Caco-2 (cell line): ENCODE results near the gene CEACAM21. TPM values are rescaled to one million over a fixed set of nuclear protein-coding genes. Genes with fewer than 3 reads are reported as not detected.

Source experiments
- BruUV-seq: library from RNA; stranded (reverse); fragments of 400-500 nt; replicated peaks from 2 replicates; lab custom pipeline; 2021; lab: Mats Ljungman, UMichigan
- CTCF ChIA-PET: fragments of 300-600 bp; sonication (Branson Sonifier 250); formaldehyde crosslinking; loops from one replicate; lab custom pipeline; 2022; ENCODE audit warnings: antibody characterized with exemption; lab: Charles Lee
- POLR2A ChIA-PET: fragments of 300-600 bp; sonication (Branson Sonifier 250); formaldehyde crosslinking; loops from one replicate; lab custom pipeline; 2022; ENCODE audit warnings: antibody characterized with exemption; lab: Charles Lee
- DNase-seq, 2 experiments: peaks; one replicate each; pipeline versions ENCODE4 v3.0.0 to v3.0.0-alpha.2; 2020 to 2022
- H3K27me3 ChIP-seq: replicated peaks from 2 replicates; pipeline ENCODE4 v1.6.0; 2011; ENCODE audit warnings: low read length; ENCODE audit not compliant: control insufficient read depth, insufficient read depth
- H3K36me3 ChIP-seq: 2 replicates; pipeline ENCODE4 v1.5.1; 2011; ENCODE audit warnings: low read length; ENCODE audit not compliant: control insufficient read depth, insufficient read depth
- H3K4me1 ChIP-seq: fragments of 250-450 bp; sonication (Bioruptor Pico); 2 replicates; pipeline ENCODE4 v1.5.1; 2020; ENCODE audit warnings: mild to moderate bottlenecking
- H3K4me3 ChIP-seq: 2 replicates; pipeline ENCODE4 v1.5.1; 2011; ENCODE audit warnings: low read depth, mild to moderate bottlenecking, control low read depth, low read length
- H3K9me3 ChIP-seq: fragments of 250-450 bp; sonication (Bioruptor Pico); 2 replicates; pipeline ENCODE4 v1.5.1; 2020; ENCODE audit warnings: mild to moderate bottlenecking, moderate library complexity
- H3K27ac Mint-ChIP-seq: one replicate; pipeline ENCODE4 v1.8.0; 2022; ENCODE audit warnings: mixed read lengths; ENCODE audit not compliant: unreplicated experiment
- H3K27me3 Mint-ChIP-seq: one replicate; pipeline ENCODE4 v1.8.0; 2022; ENCODE audit warnings: mixed read lengths; ENCODE audit not compliant: insufficient read depth, unreplicated experiment
- H3K36me3 Mint-ChIP-seq: one replicate; pipeline ENCODE4 v1.8.0; 2022; ENCODE audit warnings: mild to moderate bottlenecking, mixed read lengths; ENCODE audit not compliant: insufficient read depth, unreplicated experiment
- H3K4me1 Mint-ChIP-seq: one replicate; pipeline ENCODE4 v1.8.0; 2022; ENCODE audit warnings: low read depth, mixed read lengths; ENCODE audit not compliant: unreplicated experiment
- H3K4me3 Mint-ChIP-seq: one replicate; pipeline ENCODE4 v1.8.0; 2022; ENCODE audit warnings: mild to moderate bottlenecking, moderate library complexity, mixed read lengths; ENCODE audit not compliant: unreplicated experiment
- H3K9me3 Mint-ChIP-seq: one replicate; pipeline ENCODE4 v1.8.0; 2022; ENCODE audit warnings: mixed read lengths; ENCODE audit not compliant: unreplicated experiment
- CTCF ChIP-seq, 2 experiments: fragments of 200-600 bp in 1 of 2; IDR thresholded peaks; 1 replicate in 1 of 2; 2 replicates in 1 of 2; pipeline versions ENCODE4 v1.5.1 to v1.8.0; 2011 to 2022; ENCODE audit warnings: antibody characterized with exemption in 1 of 2, control low read depth in 1 of 2, inconsistent platforms in 1 of 2, low read depth in 1 of 2, low read length in 1 of 2, mild to moderate bottlenecking in 1 of 2, moderate library complexity in 1 of 2; ENCODE audit not compliant: insufficient read depth in 1 of 2, severe bottlenecking in 1 of 2, unreplicated experiment in 1 of 2
- intact Hi-C: fragments of 100-400 bp; cut with micrococcal nuclease; formaldehyde crosslinking; loops from one replicate; pipeline ENCODE4 v1.10.0; 2022; ENCODE audit not compliant: unreplicated experiment
- total RNA-seq: library from RNA; stranded (reverse); gene quantifications from 2 replicates; pipeline ENCODE4 v1.2.3, GENCODE V29; 2022

CEACAM21 gene
- total RNA-seq, 1 experiment from 2014 or later = not detected

- DNase-seq = peak in 1 of 2 experiments; percentile 64
- no peak overlapping the region for H3K4me3 Mint-ChIP-seq
- H3K9me3 ChIP-seq = no peaks in the 10 kb centered on the region
- peak; percentile 75 to 79 for TF ChIP-seq CTCF (IDR thresholded peaks at IDR 0.05; ENCODE audit: insufficient read depth in 1 of 2, low read depth in 1 of 2, low read length in 1 of 2, severe bottlenecking in 1 of 2, unreplicated experiment in 1 of 2)
- H3K4me1 Mint-ChIP-seq = no peaks in the 10 kb centered on the region
- H3K27me3 ChIP-seq = no peaks in the 10 kb centered on the region
- H3K9me3 Mint-ChIP-seq = no peaks in the 10 kb centered on the region
- no peaks in the 10 kb centered on the region for H3K36me3 ChIP-seq
- H3K36me3 Mint-ChIP-seq = no peaks in the 10 kb centered on the region
- no peaks in the 10 kb centered on the region for H3K4me1 ChIP-seq
- BruUV-seq = no TSS peak
- H3K4me3 ChIP-seq = no peak overlapping the region
- H3K27me3 Mint-ChIP-seq = peaks cover 11% of the 10 kb centered on the region
- intact Hi-C loops = no loop called here
- no peak overlapping the region for H3K27ac Mint-ChIP-seq
- POLR2A ChIA-PET = no interaction called here
- CTCF ChIA-PET = interaction anchor here (1.8 kb wide), 1 partner anchor 47 kb away, joined by 3 read pairs; no protein-coding TSS in a partner anchor
Measured at GRCh38 chr19:41595258-41595889, 19.4 kb downstream of the CEACAM21 start.

GRCh38 chr19:41595890-41596280, 19.9 kb downstream of the CEACAM21 start:
- Mint-ChIP-seq H3K27ac (no peak overlapping the region), H3K36me3 (no peaks in the 10 kb centered on the region), H3K4me3 (no peak overlapping the region), H3K4me1 (no peaks in the 10 kb centered on the region), H3K9me3 (no peaks in the 10 kb centered on the region), H3K27me3 (peaks cover 11% of the 10 kb centered on the region)
- no peak overlapping the region for H3K4me3 ChIP-seq
- BruUV-seq = no TSS peak
- H3K9me3 ChIP-seq = no peaks in the 10 kb centered on the region
- no peak for TF ChIP-seq CTCF (IDR thresholded peaks at IDR 0.05; ENCODE audit: insufficient read depth in 1 of 2, low read depth in 1 of 2, low read length in 1 of 2, severe bottlenecking in 1 of 2, unreplicated experiment in 1 of 2)
- intact Hi-C loops = no loop called here
- no peaks in the 10 kb centered on the region for H3K4me1 ChIP-seq
- no peaks in the 10 kb centered on the region for H3K27me3 ChIP-seq
- no peaks in the 10 kb centered on the region for H3K36me3 ChIP-seq
- CTCF ChIA-PET = interaction anchor here (1.8 kb wide), 1 partner anchor 46 kb away, joined by 3 read pairs; no protein-coding TSS in a partner anchor
- DNase-seq = no peak
- POLR2A ChIA-PET = no interaction called here

- H3K27me3 Mint-ChIP-seq = peaks cover 17% of the 10 kb centered on the region
- DNase-seq = peak; percentile 73
Measured at GRCh38 chr19:41597600-41598041, 21.7 kb downstream of the CEACAM21 start.

More at GRCh38 chr19:41597600-41598041, 21.7 kb downstream of the CEACAM21 start:
- H3K4me1 ChIP-seq = no peaks in the 10 kb centered on the region
- ChIA-PET POLR2A (no interaction called here), CTCF (interaction anchor here (1.8 kb wide), 1 partner anchor 45 kb away, joined by 3 read pairs; no protein-coding TSS in a partner anchor)
- no peaks in the 10 kb centered on the region for H3K27me3 ChIP-seq
- Mint-ChIP-seq H3K9me3 (no peaks in the 10 kb centered on the region), H3K27ac (no peak overlapping the region), H3K4me3 (no peak overlapping the region), H3K36me3 (no peaks in the 10 kb centered on the region), H3K4me1 (no peaks in the 10 kb centered on the region)
- intact Hi-C loops = loop anchor here (1.0 kb wide), 1 partner anchor 148 kb away; no protein-coding TSS in a partner anchor
- H3K4me3 ChIP-seq = no peak overlapping the region
- no TSS peak for BruUV-seq
- peak; percentile 92 to 95 for TF ChIP-seq CTCF (IDR thresholded peaks at IDR 0.05; ENCODE audit: insufficient read depth in 1 of 2, low read depth in 1 of 2, low read length in 1 of 2, severe bottlenecking in 1 of 2, unreplicated experiment in 1 of 2)
- no peaks in the 10 kb centered on the region for H3K36me3 ChIP-seq
- H3K9me3 ChIP-seq = no peaks in the 10 kb centered on the region
